ENCODE measurements around the gene CADM2.

Gene CADM2

GRCh38 chr3:85426121-85426520 lies 467.3 kb downstream of the CADM2 start:
- no peaks in the 10 kb centered on the region for H3K36me3 ChIP-seq (ENCODE audit: insufficient read depth, low read length)
- no peak overlapping the region for H3K4me3 ChIP-seq (ENCODE audit: low read length)
- H3K27me3 ChIP-seq (ENCODE audit: insufficient read depth, low read length) = no peaks in the 10 kb centered on the region
- no peaks in the 10 kb centered on the region for H3K9me3 ChIP-seq (ENCODE audit: low read length)
- H2AFZ ChIP-seq (ENCODE audit: low read depth, low read length) = no peak overlapping the region
- H3K4me1 ChIP-seq (ENCODE audit: insufficient read depth, low read length) = no peaks in the 10 kb centered on the region

- Histone ChIP-seq H3K36me3 (ENCODE audit: insufficient read depth, low read length) (no peaks in the 10 kb centered on the region), H3K27me3 (ENCODE audit: insufficient read depth, low read length) (no peaks in the 10 kb centered on the region), H3K4me3 (ENCODE audit: low read length) (no peak overlapping the region), H3K9me3 (ENCODE audit: low read length) (no peaks in the 10 kb centered on the region), H2AFZ (ENCODE audit: low read depth, low read length) (no peak overlapping the region), H3K4me1 (ENCODE audit: insufficient read depth, low read length) (no peaks in the 10 kb centered on the region)
Measured at GRCh38 chr3:85427467-85427866, 468.7 kb downstream of the CADM2 start.

GRCh38 chr3:85432081-85432480 lies 473.3 kb downstream of the CADM2 start:
- no peak overlapping the region for H3K4me3 ChIP-seq (ENCODE audit: low read length)
- no peaks in the 10 kb centered on the region for H3K9me3 ChIP-seq (ENCODE audit: low read length)
- H3K36me3 ChIP-seq (ENCODE audit: insufficient read depth, low read length) = no peaks in the 10 kb centered on the region
- H3K27me3 ChIP-seq (ENCODE audit: insufficient read depth, low read length) = no peaks in the 10 kb centered on the region
- no peak overlapping the region for H2AFZ ChIP-seq (ENCODE audit: low read depth, low read length)
- no peaks in the 10 kb centered on the region for H3K4me1 ChIP-seq (ENCODE audit: insufficient read depth, low read length)

- Histone ChIP-seq H3K36me3 (ENCODE audit: insufficient read depth, low read length) (no peaks in the 10 kb centered on the region), H3K4me3 (ENCODE audit: low read length) (no peak overlapping the region), H3K9me3 (ENCODE audit: low read length) (no peaks in the 10 kb centered on the region), H3K27me3 (ENCODE audit: insufficient read depth, low read length) (no peaks in the 10 kb centered on the region), H2AFZ (ENCODE audit: low read depth, low read length) (no peak overlapping the region), H3K4me1 (ENCODE audit: insufficient read depth, low read length) (no peaks in the 10 kb centered on the region)
Measured at GRCh38 chr3:85433319-85433718, 474.5 kb downstream of the CADM2 start.

GRCh38 chr3:85455561-85456200 lies 496.9 kb downstream of the CADM2 start:
- Histone ChIP-seq H3K36me3 (ENCODE audit: insufficient read depth, low read length) (no peaks in the 10 kb centered on the region), H3K4me3 (ENCODE audit: low read length) (no peak overlapping the region), H3K4me1 (ENCODE audit: insufficient read depth, low read length) (no peaks in the 10 kb centered on the region)

GRCh38 chr3:85474241-85474640 lies 515.5 kb downstream of the CADM2 start:
- no peaks in the 10 kb centered on the region for H3K4me1 ChIP-seq (ENCODE audit: insufficient read depth, low read length)
- H2AFZ ChIP-seq (ENCODE audit: low read depth, low read length) = no peak overlapping the region

More at GRCh38 chr3:85455561-85456200, 496.9 kb downstream of the CADM2 start:
- Histone ChIP-seq H3K9me3 (ENCODE audit: low read length) (no peaks in the 10 kb centered on the region), H2AFZ (ENCODE audit: low read depth, low read length) (no peak overlapping the region), H3K27me3 (ENCODE audit: insufficient read depth, low read length) (no peaks in the 10 kb centered on the region)

GRCh38 chr3:85475346-85475745 lies 516.6 kb downstream of the CADM2 start:
- H3K9me3 ChIP-seq (ENCODE audit: low read length) = no peaks in the 10 kb centered on the region
- H3K27me3 ChIP-seq (ENCODE audit: insufficient read depth, low read length) = no peaks in the 10 kb centered on the region
- H3K4me1 ChIP-seq (ENCODE audit: insufficient read depth, low read length) = no peaks in the 10 kb centered on the region
- H2AFZ ChIP-seq (ENCODE audit: low read depth, low read length) = no peak overlapping the region
- H3K4me3 ChIP-seq (ENCODE audit: low read length) = no peak overlapping the region
- H3K36me3 ChIP-seq (ENCODE audit: insufficient read depth, low read length) = no peaks in the 10 kb centered on the region

More at GRCh38 chr3:85474241-85474640, 515.5 kb downstream of the CADM2 start:
- Histone ChIP-seq H3K27me3 (ENCODE audit: insufficient read depth, low read length) (no peaks in the 10 kb centered on the region), H3K9me3 (ENCODE audit: low read length) (no peaks in the 10 kb centered on the region), H3K36me3 (ENCODE audit: insufficient read depth, low read length) (no peaks in the 10 kb centered on the region), H3K4me3 (ENCODE audit: low read length) (no peak overlapping the region)

GRCh38 chr3:85476891-85477495 lies 518.2 kb downstream of the CADM2 start:
- H3K4me1 ChIP-seq (ENCODE audit: insufficient read depth, low read length) = peaks cover 4% of the 10 kb centered on the region
- no peak overlapping the region for H3K4me3 ChIP-seq (ENCODE audit: low read length)
- no peaks in the 10 kb centered on the region for H3K36me3 ChIP-seq (ENCODE audit: insufficient read depth, low read length)
- no peaks in the 10 kb centered on the region for H3K27me3 ChIP-seq (ENCODE audit: insufficient read depth, low read length)
- no peaks in the 10 kb centered on the region for H3K9me3 ChIP-seq (ENCODE audit: low read length)
- H2AFZ ChIP-seq (ENCODE audit: low read depth, low read length) = no peak overlapping the region

GRCh38 chr3:85481411-85482212 lies 522.8 kb downstream of the CADM2 start:
- no peak overlapping the region for H3K4me3 ChIP-seq (ENCODE audit: low read length)
- peaks cover 4% of the 10 kb centered on the region for H3K4me1 ChIP-seq (ENCODE audit: insufficient read depth, low read length)
- H3K36me3 ChIP-seq (ENCODE audit: insufficient read depth, low read length) = no peaks in the 10 kb centered on the region
- H3K9me3 ChIP-seq (ENCODE audit: low read length) = no peaks in the 10 kb centered on the region
- H2AFZ ChIP-seq (ENCODE audit: low read depth, low read length) = no peak overlapping the region
- H3K27me3 ChIP-seq (ENCODE audit: insufficient read depth, low read length) = no peaks in the 10 kb centered on the region

GRCh38 chr3:85482213-85482490 lies 523.4 kb downstream of the CADM2 start:
- H2AFZ ChIP-seq (ENCODE audit: low read depth, low read length) = no peak overlapping the region
- no peaks in the 10 kb centered on the region for H3K9me3 ChIP-seq (ENCODE audit: low read length)
- H3K27me3 ChIP-seq (ENCODE audit: insufficient read depth, low read length) = no peaks in the 10 kb centered on the region
- peaks cover 4% of the 10 kb centered on the region for H3K4me1 ChIP-seq (ENCODE audit: insufficient read depth, low read length)
- no peak overlapping the region for H3K4me3 ChIP-seq (ENCODE audit: low read length)
- H3K36me3 ChIP-seq (ENCODE audit: insufficient read depth, low read length) = no peaks in the 10 kb centered on the region

GRCh38 chr3:85483986-85484385 lies 525.2 kb downstream of the CADM2 start:
- Histone ChIP-seq H3K27me3 (ENCODE audit: insufficient read depth, low read length) (no peaks in the 10 kb centered on the region), H2AFZ (ENCODE audit: low read depth, low read length) (no peak overlapping the region), H3K4me1 (ENCODE audit: insufficient read depth, low read length) (peaks cover 4% of the 10 kb centered on the region), H3K36me3 (ENCODE audit: insufficient read depth, low read length) (no peaks in the 10 kb centered on the region), H3K4me3 (ENCODE audit: low read length) (no peak overlapping the region), H3K9me3 (ENCODE audit: low read length) (no peaks in the 10 kb centered on the region)

- no peak overlapping the region for H3K4me3 ChIP-seq (ENCODE audit: low read length)
- no peaks in the 10 kb centered on the region for H3K36me3 ChIP-seq (ENCODE audit: insufficient read depth, low read length)
- H3K9me3 ChIP-seq (ENCODE audit: low read length) = no peaks in the 10 kb centered on the region
- H2AFZ ChIP-seq (ENCODE audit: low read depth, low read length) = no peak overlapping the region
- no peaks in the 10 kb centered on the region for H3K27me3 ChIP-seq (ENCODE audit: insufficient read depth, low read length)
- H3K4me1 ChIP-seq (ENCODE audit: insufficient read depth, low read length) = no peaks in the 10 kb centered on the region
Measured at GRCh38 chr3:85487375-85487774, 528.6 kb downstream of the CADM2 start.

- Histone ChIP-seq H2AFZ (ENCODE audit: low read depth, low read length) (no peak overlapping the region), H3K4me1 (ENCODE audit: insufficient read depth, low read length) (no peaks in the 10 kb centered on the region), H3K27me3 (ENCODE audit: insufficient read depth, low read length) (no peaks in the 10 kb centered on the region), H3K36me3 (ENCODE audit: insufficient read depth, low read length) (no peaks in the 10 kb centered on the region), H3K4me3 (ENCODE audit: low read length) (no peak overlapping the region), H3K9me3 (ENCODE audit: low read length) (no peaks in the 10 kb centered on the region)
Measured at GRCh38 chr3:85495602-85496001, 536.8 kb downstream of the CADM2 start.
